HG03025 (cell line): ENCODE results near the gene IREB2.

Experiments
- ATAC-seq: cut with Tn5 transposase; IDR thresholded peaks from one replicate; pipeline ENCODE4 v1.9.1; 2021; ENCODE audit warnings: mild to moderate bottlenecking, moderate library complexity; ENCODE audit not compliant: unreplicated experiment, low FRiP score

Gene IREB2

DNA sequence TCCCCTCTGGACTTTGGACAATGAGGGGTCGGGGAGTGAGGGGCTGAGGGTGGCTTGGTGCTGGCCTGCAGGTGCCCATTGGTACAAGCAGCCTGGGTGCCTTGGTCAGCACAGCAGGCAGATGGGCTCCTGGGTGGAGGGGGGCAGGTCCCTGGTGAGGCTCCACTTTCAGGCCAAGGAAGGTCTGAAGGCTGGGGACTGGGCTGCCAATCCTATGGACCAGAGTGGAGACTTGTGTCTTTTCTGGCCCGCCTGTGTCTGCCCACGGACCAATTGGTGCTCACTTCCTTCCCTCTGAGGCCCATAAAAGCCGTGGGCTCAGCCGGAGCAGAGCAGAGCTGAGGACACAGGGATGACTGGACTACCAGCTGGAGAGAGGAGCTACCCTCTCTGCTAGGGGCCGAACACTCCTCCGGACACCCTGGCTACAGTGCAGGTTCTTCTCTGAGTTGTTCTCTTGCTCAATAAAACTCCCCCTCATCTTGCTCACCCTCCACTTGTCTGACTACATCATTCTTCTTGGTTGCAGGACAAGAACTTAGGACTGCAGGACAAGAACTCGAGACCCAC, 31.9 kb upstream of the IREB2 start:
- no peak for ATAC-seq

DNA sequence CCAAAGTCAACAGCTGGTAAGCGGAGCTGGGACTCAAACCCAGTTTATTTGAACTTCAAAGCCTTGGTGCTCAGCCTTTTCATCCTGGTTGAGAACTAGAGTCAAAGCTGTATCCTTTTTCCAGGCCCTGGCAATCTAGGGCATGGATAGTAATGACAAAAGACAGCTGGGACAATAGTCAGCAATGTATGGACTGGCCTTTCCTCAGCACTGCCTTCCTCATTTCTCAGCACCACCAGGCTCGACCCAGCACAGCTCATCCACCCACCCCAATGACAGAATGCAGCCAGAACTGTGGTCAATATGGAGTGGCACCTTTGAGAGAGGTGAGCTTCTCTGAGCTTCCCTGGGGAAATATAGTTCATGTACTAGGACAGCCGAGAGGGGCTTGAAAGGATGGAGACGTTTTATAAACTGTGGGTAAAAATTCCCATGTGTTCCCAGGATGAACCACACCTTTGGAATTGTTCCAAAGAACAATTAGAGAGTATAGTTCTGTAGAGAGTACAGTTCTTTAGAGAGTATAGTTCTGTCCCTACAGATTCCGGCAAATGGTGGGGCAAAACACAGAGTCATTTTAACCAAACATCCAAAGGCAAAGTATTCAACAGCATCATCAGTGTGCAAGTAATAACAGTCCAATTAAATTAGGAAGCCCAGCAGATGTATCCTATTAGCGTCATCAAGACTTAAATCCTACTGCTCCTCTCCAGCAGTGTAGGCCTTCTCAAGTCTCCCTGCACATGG, 30.2 kb upstream of the IREB2 start:
- ATAC-seq: no peak

DNA sequence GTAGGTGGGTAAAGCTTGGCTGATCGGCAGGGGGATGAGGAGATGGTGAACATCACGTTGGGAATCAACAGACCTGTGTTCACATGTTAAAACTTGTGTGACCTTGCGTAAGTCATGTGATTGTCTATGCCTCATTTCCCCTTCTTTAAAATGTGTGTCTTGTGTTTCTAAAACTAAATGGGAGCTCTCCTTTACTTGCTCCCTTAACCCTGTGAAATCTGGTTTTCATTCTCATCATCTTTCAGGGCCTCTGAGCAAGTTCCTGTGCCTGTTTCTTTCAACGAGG, 29.7 kb upstream of the IREB2 start:
- ATAC-seq: no peak

DNA sequence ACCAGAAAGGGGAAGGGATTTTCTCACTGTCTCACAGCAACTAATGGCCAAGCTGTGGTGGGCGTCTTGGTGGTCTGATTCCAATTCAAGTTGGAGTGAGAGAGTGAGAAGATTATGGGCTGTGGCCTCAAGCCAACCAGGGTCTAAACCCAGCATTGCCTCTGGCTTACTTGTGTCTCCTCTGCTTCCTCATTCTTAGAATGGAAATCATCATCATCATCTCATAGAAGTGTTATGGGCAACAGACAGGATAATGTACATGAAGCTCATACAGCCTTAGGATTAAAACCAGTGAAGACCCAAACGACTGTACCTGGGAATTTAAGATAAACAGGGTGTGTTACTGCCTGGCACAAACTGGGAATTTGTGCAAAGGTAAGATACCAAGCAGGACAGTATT, 29.1 kb upstream of the IREB2 start:
- ATAC-seq: no peak

DNA sequence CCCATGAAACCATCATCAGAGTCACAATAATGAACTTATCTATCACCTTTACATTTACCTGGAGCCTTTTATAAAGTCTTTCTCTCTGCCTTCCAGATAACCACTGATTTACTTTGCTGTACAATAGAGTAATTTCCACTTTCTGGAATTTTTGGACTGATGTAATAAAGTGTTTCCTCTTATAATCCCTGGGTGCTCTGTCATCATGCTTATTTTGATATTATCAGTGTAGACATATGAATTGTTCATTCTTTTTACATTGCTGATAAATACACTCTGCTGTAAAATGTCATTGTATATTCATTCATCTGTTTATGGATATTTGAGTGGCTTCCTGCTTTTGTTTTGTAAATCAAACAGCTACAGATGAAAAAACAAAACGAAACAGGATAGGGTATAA, 27.0 kb upstream of the IREB2 start:
- ATAC-seq: no peak

DNA sequence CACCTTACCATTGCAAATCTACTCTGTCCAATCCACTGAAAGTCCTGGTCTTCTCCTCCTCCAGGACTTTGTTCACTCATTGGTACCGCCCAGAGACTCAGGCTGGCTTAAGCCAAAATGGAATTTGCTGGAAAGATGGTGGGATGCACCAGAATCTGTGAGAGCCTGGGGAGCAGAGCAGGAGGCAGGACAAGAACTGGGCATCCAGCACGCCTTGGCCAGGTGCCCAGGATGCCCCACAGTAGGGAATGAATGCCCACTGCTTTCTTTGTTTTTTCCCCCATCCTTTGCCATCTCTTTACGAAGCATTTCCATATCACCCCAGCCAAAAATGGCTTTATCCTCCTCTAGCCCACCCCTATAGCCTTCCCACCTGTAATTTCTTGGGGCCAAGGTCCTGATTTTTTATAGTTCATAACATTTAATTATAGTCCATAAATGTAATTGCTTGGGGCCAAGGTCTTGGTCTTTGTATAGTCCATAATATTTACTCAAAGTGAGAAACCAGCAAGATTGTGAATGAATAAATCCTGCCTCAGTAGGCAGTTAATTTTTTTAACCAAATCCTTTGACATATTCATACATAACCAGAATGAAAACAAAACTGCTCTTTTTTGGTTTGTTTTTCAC, 23.3 kb upstream of the IREB2 start:
- no peak for ATAC-seq

DNA sequence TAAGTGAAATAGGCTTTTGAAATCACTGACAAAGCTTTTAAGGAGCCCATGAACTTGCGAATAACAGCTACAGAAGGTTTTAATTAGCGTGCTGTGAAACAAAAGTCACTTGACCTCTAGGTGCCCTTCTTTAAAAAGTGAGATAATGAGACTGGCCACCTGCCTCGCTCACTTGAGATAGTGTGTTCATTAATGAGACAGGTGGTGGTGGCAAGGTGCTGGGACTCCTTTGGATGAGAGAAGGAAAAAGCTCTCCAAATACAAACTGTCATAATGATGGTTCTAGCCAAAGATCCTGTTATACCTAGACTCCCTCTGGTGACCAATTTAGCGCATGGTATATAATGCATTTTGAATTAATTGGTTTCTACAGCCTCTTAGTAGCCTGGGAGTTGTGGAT, 22.7 kb upstream of the IREB2 start:
- no peak for ATAC-seq

DNA sequence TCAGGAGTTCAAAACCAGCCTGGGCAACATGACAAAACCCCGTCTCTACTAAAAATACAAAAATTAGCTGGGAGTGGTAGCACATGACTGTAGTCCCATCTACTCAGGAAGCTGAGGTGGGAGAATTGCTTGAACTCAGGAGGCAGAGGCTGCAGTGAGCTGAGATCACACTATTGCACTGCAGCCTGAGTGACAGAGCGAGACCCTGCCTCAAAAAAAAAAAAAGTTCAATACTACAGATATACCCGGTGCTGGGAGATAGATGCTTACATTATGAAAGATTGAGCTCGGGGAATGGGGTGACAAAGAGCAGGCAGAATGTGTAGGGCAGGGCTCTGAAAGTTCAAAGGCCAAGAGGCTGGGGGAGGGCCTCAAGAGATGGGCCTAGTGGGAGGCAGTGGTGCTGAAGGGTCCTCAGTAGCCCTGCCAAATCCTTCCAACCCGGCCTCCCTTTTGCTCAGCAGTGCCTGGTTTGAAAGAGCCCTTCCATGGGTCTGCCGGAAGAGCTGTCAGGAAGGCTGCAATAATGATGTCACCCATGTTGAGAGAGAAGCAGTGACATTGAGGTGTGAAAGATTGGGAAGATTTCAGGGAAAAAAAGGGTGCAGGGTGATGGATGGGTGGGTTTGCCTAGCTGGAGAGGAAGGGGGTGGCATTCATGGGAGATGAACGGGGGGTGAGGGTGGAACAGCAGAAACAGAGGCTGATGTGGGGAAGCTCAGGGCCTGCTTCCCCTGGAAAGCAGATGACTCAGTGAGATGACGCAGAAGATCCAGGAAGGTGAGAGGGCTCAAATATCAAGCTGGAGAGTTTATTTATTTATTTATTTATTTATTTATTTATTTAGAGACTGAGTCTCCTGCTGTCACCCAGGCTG, 20.0 kb upstream of the IREB2 start:
- ATAC-seq: no peak

DNA sequence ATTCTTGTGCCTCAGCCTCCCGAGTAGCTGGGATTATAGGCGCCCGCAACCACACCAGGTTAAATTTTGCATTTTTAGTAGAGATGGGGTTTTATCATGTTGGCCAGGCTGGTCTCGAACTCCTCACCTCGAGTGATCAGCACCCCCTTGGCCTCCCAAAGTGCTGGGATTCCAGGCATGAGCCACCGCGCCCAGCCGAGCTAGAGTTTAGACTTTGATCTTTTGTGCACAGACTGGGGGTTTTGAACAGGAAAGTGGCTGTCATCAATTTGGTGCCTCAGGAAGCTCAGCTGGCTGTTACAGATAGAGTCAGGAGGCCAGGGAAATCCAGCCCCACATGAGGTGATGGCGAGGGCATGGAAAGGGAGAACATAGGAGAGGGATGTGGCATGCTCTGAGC, 19.3 kb upstream of the IREB2 start:
- no peak for ATAC-seq

DNA sequence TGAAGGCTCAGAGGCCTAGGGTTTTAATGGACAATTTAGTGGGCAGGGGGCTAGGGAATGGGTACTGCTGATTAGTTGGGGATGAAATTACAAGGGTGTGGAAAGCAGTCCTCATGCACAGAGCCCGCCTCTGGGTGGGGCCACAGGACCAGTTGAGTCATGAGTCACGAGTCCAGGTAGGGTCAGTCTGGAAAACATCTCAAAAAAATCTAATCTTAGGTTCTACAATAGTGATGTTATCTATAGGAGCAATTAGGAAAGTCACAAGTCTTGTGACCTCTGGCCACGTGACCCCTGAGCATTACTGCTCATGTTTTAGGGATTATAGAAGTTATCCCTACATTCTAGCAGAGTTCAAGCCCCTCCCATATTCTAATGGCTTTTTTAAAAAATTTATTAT, 18.6 kb upstream of the IREB2 start:
- no peak for ATAC-seq

DNA sequence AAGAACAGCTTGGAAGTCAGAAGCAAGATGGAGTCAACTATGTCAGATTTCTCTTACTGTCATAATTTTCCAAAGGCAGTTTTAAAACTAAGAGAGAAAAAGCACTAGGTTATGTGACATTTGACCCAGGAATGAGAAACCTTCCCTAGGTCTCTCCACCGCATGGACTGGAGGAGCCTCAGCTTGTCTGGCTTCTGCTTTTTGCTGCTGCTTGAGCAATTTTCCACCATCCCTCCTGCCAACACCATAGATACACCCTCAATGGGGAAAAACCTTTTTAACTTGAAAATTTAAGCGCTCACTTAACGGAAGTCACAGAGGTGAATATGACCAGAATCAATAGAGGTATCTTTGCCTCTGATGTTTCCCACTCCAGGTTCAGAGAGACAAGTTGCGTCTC, 17.8 kb upstream of the IREB2 start:
- ATAC-seq: no peak

DNA sequence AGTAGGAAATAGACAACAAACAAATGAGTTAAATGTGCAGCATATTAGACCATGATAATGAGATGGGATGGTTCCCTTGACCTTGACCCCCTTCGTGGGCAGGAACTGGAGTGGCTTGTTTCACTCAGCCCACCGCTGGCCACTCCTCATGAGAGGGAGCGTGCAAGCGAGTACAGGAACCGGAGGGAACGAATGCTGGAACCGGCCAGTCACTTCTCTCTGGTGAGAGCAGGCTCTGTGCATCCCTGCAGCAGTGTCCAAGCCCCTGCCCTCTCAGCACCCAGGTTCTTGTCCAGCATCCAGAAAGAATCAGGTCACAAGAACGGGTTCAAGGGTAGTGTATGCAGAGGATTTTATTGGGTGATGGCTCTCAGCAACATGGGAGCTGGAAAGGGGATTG, 17.2 kb upstream of the IREB2 start:
- ATAC-seq: no peak

DNA sequence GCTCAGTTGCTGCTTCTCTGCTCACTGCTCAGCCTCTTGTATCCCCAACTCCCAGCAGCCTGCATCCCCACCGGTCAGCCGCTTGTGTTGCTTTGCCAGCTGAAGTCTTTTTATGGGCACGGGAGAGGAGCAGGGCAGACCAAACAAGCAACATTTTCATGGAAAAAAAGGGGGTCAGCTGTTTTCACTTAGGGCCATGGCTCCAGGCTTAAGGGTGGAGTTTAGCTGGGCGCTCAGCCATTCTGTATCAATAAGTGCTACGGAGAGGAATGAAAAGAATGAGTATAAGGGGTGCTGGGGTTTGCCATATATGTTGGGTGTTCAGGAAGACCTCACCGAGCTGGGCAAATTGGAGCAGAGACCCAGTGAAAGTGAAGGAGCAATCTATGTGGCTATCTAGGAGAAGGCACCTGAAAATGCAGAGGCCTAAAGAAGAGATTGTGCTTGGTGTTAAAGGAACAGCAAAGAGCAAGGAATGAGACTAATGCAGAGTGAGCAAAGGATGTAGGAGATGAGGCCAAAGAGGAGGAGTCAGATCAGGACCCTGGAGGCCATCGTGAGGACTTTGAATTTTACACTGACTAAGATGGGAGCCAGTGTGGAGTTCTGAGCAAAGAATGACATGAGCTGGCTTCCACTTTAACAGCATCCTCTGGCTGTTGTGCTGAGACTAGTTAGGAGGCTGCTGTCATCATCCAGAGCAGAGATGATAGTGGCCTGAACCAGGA, 16.6 kb upstream of the IREB2 start:
- no peak for ATAC-seq

DNA sequence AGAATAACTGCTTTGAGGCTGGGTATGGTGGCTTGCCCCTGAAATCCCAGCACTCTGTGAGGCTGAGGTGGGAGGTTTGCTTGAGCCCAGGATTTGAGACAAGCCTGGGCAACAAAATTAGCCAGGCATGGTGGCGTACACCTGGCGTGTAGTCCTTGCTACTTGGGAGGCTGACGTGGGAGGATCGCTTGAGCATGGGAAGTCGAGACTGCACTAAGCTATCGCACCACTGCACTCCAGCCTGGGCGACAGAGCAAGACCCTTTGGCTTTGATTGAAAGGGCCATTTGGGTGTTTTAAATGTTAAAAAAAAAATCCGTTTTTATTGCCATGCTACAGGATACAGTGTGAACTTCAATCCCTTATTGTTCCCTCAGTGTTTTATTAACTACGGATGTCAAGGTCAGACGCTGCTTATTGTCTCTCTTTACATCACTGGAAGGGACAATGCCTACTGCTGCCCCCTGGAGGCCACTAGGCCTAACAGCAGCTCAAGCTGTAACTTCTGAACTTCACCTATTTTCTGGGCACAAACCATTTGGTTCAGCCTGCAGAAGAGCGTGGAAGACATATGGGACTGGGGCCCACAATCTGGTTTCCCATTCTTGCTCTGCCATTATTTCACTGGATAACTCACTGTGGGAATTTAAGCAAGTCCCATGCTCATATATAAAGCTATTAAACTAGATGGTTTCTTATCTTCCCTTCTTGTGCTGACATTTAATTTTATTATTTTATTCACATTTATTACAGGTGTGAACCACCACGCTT, 15.3 kb upstream of the IREB2 start:
- ATAC-seq: no peak

DNA sequence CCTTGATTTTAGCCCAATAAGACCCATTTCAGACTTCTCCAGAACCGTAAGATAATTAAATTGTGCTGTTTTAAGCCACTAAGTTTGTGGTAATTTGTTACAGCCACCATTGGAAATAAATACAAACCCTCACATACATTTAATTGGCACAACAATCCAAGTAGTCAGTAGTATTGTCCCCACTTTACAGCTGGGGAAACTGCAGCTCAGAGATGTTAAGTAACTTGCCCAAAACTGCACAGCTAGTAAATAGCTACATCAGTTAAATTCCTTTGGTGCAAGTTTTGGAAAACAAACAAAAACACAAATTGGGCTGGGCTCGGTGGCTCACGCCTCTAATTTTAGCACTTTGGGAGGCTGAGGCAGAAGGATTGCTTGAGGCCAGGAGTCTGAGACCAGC, 13.3 kb upstream of the IREB2 start:
- no peak for ATAC-seq

DNA sequence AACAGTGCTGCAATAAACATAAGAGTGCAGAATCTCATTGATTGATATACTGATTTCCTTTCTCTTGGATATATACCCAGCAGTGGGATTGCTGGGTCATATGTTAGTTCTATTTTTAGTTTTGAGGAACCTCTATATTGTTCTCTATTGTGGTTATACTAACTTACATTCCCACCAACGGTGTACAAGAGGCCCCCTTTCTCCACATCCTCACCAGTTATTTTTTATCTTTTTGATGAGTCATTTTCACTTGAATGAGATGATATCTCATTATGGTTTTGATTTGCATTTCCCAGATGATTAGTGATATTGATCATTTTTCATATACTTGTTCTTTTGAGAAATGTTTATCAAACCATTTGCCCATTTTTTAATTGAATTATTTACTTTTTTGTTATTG, 12.4 kb upstream of the IREB2 start:
- no peak for ATAC-seq

DNA sequence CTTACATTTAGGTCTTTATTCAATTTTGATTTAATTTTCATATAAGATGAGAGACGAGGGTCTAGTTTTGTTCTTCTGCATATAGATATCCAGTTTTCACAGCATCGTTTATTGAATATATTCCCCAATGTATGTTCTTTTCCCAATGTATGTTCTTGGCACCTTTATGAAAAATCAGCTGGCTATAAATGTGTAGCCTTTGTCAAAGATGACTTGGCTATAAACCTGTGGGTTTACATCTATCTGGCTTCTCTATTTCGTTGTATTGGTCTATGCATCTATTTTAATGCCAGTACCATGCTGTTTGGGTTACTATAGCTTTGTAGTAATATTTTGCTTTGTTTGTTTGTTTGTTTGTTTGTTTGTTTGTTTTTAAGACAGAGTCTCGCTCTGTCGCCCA, 11.7 kb upstream of the IREB2 start:
- ATAC-seq: no peak

DNA sequence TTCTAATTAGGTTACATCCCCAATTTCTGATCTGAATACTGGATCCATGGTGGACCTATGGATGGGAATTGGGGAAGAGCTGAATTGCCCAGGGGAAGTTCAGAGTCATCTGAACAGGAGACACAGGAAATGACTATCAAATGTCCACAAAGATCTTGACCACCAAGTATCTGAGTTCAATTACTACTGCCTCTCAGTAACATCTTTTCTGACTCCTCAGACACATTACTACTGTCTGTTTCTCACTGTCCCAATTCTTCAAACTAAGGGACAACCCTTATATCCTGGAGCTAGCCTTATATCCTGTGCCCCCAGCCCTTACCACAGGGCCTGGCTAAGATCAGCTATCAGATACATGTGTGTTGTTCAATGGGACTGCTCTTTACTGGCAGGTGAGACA, 10.1 kb upstream of the IREB2 start:
- ATAC-seq: no peak

DNA sequence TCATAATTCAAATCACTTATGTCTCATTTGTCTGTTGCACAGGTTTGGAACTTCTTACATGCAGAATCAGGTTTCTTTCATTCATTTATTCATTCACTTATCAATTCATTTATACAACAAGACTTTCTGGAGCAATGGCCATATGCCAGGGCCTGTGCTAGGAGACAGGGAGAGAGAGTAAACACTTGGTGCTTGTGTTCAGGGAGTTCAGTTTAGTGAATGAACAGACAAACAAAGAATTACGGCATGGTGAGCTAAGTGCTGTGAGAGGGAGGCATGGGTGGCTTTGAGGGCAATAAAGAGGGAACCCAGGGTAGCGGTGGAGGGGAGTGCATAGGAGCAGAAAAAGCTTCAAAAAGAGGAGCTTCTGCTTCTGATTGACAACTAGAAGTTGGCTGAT, 8.5 kb upstream of the IREB2 start:
- no peak for ATAC-seq

DNA sequence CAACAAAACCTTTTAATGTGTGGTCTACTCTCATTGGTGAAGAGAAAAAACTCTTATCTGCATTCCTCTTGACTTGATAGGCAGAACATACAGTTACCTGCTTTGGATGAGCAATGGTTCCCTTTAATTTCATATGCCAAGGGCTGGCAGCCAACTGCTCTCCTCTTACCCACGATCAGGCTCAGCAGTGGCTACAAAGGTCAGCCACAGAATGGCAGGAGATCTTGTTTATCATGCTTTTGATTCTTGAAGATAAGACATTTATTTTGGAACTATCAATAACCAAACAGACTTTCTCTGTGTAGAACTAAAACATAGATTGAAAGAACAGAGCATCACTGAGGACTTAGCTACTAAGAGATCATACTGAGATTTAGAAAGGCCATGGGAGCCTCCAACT, 6.1 kb upstream of the IREB2 start:
- no peak for ATAC-seq
